HG03097 (cell line): Measurements from ENCODE around the gene GABRB3.

Source experiments
- ATAC-seq: cut with Tn5 transposase; IDR thresholded peaks from one replicate; pipeline ENCODE4 v1.9.1; 2021; ENCODE audit not compliant: unreplicated experiment, low FRiP score

The GABRB3 gene

DNA sequence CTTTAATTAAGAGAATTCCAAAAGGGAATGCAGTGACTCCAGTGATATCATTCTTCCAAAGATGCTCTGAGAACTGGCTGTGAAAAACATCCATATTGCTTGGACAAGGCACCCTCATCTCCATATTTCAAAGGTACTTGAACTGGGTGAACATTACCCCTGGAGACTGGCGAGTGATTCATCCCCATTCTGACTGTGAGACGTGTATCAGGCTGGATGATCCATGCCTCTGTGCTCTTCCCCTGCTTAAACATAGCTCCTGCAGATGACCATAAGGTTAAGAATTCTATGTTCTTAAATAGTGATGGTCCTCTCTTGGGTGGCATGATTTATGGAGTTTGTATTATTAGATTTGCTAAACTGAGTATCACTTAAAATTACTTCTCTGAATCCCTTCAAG, 137.8 kb downstream of the GABRB3 start:
- no peak for ATAC-seq

- no peak for ATAC-seq
Measured at GRCh38 chr15:26634319-26634718, 138.5 kb downstream of the GABRB3 start.

- no peak for ATAC-seq
Measured at GRCh38 chr15:26632500-26632899, 140.4 kb downstream of the GABRB3 start.

GRCh38 chr15:26631894-26632293, 141.0 kb downstream of the GABRB3 start:
- no peak for ATAC-seq

DNA sequence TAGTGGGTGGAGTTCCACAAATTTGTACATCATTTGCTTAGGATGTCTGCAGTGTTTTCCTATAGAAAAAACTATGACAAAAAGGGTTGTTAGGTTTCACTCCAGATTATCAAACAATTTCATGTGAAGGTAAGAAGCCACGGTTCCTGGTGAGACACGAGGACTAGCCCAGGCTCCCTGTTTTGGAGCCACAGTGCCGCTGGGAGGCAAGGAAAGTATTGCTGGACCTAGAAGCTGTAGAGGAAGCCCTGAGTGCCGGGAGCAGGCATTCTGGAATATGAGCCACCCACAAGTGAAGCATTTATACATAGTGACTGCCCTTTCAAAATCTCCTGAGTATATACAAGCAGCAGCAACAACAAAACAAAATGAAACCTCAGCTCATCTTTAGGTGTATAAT, 142.0 kb downstream of the GABRB3 start:
- no peak for ATAC-seq

GRCh38 chr15:26628879-26629529, 143.9 kb downstream of the GABRB3 start:
- ATAC-seq = no peak

- no peak for ATAC-seq
Measured at GRCh38 chr15:26628071-26628470, 144.8 kb downstream of the GABRB3 start.

DNA sequence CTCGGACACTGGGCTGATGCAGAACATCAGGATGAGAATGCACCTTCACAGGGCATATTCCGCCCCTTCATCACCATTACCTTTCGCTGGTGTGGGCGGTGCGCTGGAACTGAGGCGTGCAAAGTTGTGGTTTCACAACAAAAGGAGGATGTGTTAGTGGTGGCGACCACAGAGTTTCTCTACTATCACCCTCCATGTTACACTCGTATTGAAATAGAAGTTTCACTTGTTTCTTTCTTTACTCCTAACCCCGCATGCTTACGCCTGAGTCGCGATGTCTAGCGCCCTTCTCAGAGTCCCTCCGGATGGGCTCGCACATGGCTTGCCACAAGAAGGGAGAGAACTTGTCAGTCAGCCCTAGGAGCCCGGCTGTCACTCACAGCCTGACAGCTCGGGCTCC, 148.7 kb downstream of the GABRB3 start:
- no peak for ATAC-seq

DNA sequence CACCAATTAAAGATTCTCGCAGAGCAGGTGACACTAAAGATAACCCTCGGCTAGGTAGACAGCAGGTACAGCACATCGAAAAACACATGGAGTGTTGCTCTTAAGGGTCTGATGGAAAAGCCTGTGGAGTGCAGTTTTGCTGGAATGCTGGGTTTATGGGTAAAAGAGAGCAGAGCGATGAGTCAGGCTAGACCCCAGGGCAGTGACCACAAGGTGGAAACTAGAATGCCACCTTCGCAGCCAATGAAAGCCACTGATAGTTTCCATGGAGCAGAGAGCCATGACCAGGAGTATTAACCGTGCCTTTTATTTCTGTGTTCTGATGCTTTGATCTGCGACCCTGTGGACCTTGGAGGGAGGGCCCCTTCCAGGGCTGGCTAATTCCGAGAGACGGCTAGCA, 149.8 kb downstream of the GABRB3 start:
- no peak for ATAC-seq

- ATAC-seq = no peak
Measured at GRCh38 chr15:26621816-26622215, 151.1 kb downstream of the GABRB3 start.

DNA sequence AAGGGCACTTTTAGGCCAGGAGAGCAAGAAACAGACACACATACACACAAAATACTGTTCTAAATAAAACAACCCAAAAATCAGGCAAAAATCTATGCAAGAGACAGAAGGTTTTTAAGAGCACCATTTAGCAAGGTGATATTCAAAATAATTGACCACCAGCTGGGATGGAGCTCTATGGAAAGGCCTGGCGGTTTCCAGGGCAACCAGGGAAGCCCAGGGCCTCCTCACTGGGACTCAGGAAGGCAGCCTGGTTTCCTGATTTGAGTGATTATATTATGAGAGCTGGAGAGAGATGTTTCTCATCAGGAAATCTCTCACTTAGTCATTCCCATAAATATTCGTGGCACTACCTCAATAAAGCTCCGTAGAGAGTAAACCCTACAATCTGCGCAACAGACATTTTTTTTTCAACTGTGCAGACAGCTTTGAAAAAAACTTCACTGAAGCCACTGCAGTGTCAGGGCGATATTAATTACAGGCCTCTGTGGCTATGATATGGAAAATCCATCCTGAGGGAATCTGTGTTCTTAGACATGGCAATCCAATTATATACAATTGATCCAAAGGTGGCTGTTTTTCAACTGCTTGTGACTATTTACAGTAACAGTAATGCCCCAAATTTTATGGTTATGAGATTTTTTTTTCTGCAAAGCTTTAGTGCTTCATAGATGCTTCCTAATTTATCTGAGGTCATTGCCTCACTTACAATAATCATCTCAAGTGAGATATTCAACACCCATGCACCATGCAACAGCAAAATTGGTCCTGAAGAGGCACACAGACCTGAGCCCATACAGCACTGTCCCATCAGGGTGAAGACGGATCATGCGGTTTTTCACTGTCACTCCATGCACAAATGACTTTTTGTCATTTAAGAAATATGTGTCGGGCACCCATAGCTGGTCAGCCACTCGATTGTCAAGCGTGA, 152.1 kb downstream of the GABRB3 start:
- no peak for ATAC-seq

GRCh38 chr15:26615927-26616302, 157.0 kb downstream of the GABRB3 start:
- no peak for ATAC-seq

GRCh38 chr15:26615188-26615926, 157.5 kb downstream of the GABRB3 start:
- ATAC-seq = no peak

GRCh38 chr15:26614734-26615133, 158.1 kb downstream of the GABRB3 start:
- no peak for ATAC-seq

- no peak for ATAC-seq
Measured at GRCh38 chr15:26598704-26599103, 174.2 kb downstream of the GABRB3 start.

DNA sequence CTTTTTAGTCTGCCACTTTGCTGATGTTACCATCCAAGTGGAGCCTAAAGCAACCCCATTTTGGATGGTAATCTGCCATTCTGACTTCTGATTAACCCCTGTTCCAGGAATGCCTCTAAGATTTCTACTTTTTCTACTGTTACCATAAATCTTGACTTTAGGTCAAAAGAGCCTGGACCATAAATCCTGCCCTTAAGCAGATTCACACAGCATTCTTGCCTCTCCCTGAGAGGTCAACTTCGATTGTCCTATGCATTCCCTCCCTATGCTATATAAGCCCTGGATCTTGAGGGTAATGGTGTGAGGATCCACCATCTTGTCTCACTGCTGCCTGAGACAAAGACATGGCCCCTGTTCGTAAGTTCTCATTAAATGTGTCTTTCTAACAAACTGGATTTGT, 177.3 kb downstream of the GABRB3 start:
- ATAC-seq = no peak

DNA sequence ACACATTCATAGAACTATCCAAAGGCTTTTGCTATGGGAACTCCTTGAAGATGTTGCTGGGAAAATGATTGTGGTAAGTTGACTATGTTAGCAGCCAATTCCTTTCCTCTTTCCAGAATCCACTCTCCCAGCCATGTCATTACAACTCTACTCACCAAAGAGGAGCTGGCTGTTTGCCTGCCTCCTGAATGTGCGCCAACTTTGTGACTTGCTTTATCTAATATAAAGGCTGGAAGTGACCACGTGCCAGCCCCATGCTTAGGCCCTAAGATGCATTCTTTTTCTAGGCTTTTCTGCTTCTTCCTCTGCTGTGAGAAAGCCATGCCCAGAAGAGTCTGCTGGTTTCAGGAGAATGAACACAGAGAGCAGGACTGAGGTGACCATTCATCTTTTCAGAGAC, 182.2 kb downstream of the GABRB3 start:
- ATAC-seq = no peak

GRCh38 chr15:26582840-26583239, 190.0 kb downstream of the GABRB3 start:
- ATAC-seq = no peak

DNA sequence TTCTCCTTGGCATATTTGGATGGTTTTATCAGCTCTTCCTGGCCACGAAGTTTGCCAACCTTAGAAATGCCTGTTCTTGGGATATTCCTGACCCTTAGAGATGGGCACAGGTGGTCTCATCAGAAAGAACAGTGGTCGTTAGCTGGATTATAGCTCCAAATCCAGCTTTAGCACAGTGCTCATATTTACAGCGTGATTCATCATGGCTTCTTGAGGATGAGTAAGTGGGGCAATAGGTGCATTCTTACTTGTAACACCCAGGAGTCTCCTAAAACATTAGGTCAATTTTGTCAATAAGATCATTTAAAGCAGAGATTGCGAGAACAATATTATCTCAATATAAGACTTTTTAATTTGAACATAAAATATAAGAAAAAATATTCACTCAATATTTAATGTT, 191.9 kb downstream of the GABRB3 start:
- ATAC-seq = no peak

- no peak for ATAC-seq
Measured at GRCh38 chr15:26572602-26573350, 200.1 kb downstream of the GABRB3 start.

GRCh38 chr15:26571346-26571745, 201.5 kb downstream of the GABRB3 start:
- no peak for ATAC-seq
